Muscle of leg (tissue), 11 donors: Measurements from ENCODE around the gene UBALD1. TPM values are rescaled to one million over a fixed set of nuclear protein-coding genes. Genes with fewer than 3 reads are reported as not detected.
"Not testable (repeated sequence)": the region's sequence is repeated elsewhere in the genome, so short reads cannot be mapped to it uniquely, and the experiment has no call there.

Experiments
- DNase-seq: peaks from one replicate; pipeline ENCODE4 v3.0.0; 2013
- H3K27ac ChIP-seq: one replicate; pipeline ENCODE4 v1.5.1; 2013; ENCODE audit warnings: mild to moderate bottlenecking, low read length, control low read depth
- H3K27me3 ChIP-seq: one replicate; pipeline ENCODE4 v1.6.1; 2013; ENCODE audit warnings: low read length; ENCODE audit not compliant: control insufficient read depth, insufficient read depth
- H3K36me3 ChIP-seq: one replicate; pipeline ENCODE4 v1.6.1; 2013; ENCODE audit warnings: low read length; ENCODE audit not compliant: control insufficient read depth, insufficient read depth
- H3K4me1 ChIP-seq: one replicate; pipeline ENCODE4 v1.6.1; 2013; ENCODE audit warnings: low read length; ENCODE audit not compliant: control insufficient read depth, insufficient read depth
- H3K4me3 ChIP-seq: one replicate; pipeline ENCODE4 v1.5.1; 2013; ENCODE audit warnings: low read length, control low read depth
- H3K9me3 ChIP-seq: replicated peaks from 2 replicates; pipeline ENCODE4 v1.6.1; 2013; ENCODE audit warnings: low read depth, low read length; ENCODE audit not compliant: control insufficient read depth
- WGBS: methylation state at CpG from one replicate; pipeline ENCODE4 v1.1.5; 2013; ENCODE audit warnings: missing lambda C conversion rate; ENCODE audit not compliant: insufficient coverage; 5-methylcytosine and 5-hydroxymethylcytosine counted together
- polyA plus RNA-seq, 8 donors: library from polyadenylated mRNA; unstranded; fragments of 120-200 nt; gene quantifications; one replicate each; pipeline versions ENCODE4 v1.2.1 to v1.2.3, GENCODE V29; 2013; ENCODE audit warnings: inconsistent platforms in 1 of 8, low replicate concordance in 1 of 8; ENCODE audit not compliant: insufficient read length in 8 of 8, insufficient read depth in 1 of 8
- total RNA-seq: library from RNA; stranded (reverse); fragments of 120-200 nt; gene quantifications from one replicate; pipeline ENCODE4 v1.2.4, GENCODE V29; 2013

UBALD1 gene
- total and polyA plus RNA-seq, 9 donors = 7.4 to 24.5 (median 23.1) TPM

DNA sequence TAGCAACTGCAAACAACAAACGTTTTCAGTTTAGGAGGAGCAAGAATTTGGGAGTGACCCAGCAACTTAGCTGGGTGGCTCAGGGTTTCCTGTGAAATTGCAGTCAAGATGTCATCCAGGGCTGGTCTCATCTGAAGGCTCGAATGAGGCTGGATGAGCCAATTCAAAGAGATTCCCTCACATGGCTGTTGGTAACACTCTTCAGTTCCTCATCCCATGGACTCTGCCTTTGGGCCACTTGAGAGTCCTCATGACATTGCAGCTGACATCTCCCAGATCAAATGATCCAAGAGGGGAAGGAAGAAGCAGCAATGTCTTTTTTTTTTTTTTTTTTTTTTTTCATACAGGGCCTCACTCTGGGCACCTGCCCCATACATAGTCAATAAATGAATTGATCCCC, 26.3 kb downstream of the UBALD1 start:
- H3K27ac ChIP-seq = no peak overlapping the region
- H3K4me3 ChIP-seq = no peak overlapping the region
- peaks cover 7% of the 10 kb centered on the region for H3K9me3 ChIP-seq
- no peaks in the 10 kb centered on the region for H3K36me3 ChIP-seq
- H3K27me3 ChIP-seq = no peaks in the 10 kb centered on the region
- H3K4me1 ChIP-seq = peaks cover 8% of the 10 kb centered on the region
- DNase-seq = no peak
- WGBS = 89% methylated on average over 1 of the region's 2 CpGs

DNA sequence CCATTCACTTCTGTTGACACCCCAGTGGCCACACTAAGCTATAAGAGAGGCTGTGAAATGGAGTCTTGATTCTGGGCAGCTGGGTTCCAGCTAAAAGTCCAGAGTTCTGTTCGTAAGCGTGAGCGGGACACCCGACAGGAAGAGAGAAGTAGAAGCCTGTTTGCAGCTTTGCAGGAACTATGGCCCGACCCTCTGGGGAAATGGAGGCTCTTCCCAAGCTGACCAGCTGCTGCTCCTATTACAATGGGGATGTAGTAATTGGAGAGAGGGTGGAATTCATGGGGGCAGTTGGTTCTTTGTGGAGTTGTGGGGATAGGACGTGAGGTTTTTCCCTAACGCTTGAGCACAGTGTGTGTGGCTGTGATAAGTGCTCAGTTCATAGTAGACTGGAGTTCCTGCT, 28.4 kb downstream of the UBALD1 start:
- Histone ChIP-seq H3K9me3 (peaks cover 7% of the 10 kb centered on the region), H3K4me3 (no peak overlapping the region), H3K27me3 (no peaks in the 10 kb centered on the region), H3K4me1 (no peaks in the 10 kb centered on the region), H3K36me3 (no peaks in the 10 kb centered on the region), H3K27ac (no peak overlapping the region)
- peak; percentile 65 for DNase-seq
- WGBS = 32% methylated on average over 7 of the region's 7 CpGs

DNA sequence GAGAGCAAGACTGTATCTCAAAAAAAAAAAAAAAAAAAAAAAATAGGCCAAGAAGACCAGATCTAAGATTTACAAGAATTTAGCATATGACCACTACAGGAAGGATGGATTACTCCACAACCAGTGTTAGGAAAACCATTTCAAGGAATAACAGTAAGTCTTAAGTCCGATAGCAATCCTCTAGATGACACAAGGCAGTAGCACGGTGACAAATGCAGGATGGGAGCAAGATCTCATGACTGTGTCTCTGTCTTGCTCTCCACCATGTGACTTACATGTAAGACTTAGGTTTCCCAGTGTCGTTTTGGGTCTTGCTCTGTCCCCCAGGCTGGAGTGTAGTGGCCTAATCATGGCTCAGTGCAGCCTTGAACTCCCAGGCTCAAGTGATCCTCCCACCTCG, 30.8 kb downstream of the UBALD1 start:
- no peak overlapping the region for H3K4me3 ChIP-seq
- peaks cover 7% of the 10 kb centered on the region for H3K9me3 ChIP-seq
- WGBS = 87% methylated on average over 2 of the region's 4 CpGs
- no peak overlapping the region for H3K27ac ChIP-seq
- H3K4me1 ChIP-seq = no peaks in the 10 kb centered on the region
- no peaks in the 10 kb centered on the region for H3K36me3 ChIP-seq
- no peak for DNase-seq
- no peaks in the 10 kb centered on the region for H3K27me3 ChIP-seq

DNA sequence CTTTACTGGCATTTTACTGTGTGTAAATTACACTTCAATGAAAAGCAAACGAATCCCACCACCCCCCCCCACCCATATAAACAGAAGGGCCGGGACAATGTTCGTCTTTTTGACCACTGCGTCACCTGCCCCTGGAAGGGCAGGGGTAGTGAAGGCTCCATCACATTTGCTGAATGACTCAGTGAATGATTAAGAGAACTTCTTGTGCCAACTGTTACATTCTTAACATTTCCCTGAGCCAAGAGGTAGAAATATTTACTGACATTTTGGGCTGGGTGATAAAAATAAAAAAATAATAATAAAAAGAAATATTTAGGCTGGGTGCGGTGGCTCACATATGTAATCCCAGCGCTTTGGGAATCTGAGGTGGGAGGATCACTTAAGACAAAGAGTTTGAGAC, 34.4 kb downstream of the UBALD1 start:
- no peak for DNase-seq
- WGBS = no CpG with 5 or more reads among the region's 6 CpGs

DNA sequence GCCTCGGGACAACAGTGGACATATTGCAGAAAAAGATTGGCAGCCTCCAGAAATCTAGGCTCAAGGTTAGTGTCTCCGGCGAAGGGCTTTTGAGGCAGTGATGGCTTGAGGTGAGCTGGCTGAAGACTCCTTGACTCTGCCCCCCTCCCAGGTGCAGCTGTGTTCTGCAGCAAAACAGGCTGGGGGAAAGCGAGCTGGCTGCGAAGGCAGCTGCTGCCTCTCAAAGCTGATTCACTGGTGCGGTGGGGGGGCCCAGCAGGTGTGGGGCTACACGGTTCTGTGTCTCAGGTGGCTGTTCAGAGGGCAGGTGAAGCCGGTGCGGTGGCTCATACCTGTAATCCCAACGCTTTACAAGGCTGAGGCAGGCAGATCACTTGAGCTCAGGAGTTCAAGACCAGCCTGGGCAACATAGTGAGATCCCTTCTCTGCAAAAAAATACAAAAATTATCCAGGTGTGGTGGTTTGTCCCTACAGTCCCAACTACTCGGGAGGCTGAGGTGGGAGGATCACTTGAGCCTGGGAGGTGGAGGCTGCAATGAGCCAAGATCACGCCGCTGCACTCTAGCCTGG, 35.6 kb downstream of the UBALD1 start:
- Histone ChIP-seq H3K4me1 (no peaks in the 10 kb centered on the region), H3K9me3 (no peaks in the 10 kb centered on the region), H3K27ac (no peak overlapping the region), H3K27me3 (no peaks in the 10 kb centered on the region), H3K36me3 (no peaks in the 10 kb centered on the region), H3K4me3 (no peak overlapping the region)
- DNase-seq = no peak
- WGBS = 78% methylated on average over 7 of the region's 13 CpGs

More for the DNA sequence above, 34.4 kb downstream of the UBALD1 start:
- Histone ChIP-seq H3K4me1 (no peaks in the 10 kb centered on the region), H3K9me3 (no peaks in the 10 kb centered on the region), H3K27ac (no peak overlapping the region), H3K36me3 (no peaks in the 10 kb centered on the region), H3K27me3 (no peaks in the 10 kb centered on the region), H3K4me3 (no peak overlapping the region)

DNA sequence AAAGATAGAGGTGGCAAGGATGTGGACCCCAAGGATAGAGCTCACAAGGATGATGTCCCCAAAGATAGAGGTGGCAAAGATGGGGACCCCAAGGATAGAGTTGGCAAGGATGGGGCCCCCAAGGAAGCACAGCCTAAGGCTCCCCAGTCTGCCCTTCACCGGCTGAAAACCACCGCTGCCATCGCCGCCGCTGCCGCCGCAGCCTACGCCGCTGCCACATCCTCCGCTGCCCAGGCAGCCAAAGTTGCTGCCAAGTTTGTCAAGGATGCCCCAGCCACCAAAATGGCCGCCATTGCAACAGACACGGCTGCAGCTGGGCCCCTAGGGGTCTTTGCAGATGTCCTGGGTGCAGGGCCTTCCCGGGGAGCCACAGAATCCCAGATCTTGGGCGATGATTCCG, 38.7 kb downstream of the UBALD1 start:
- DNase-seq = no peak
- WGBS = 92% methylated on average over 14 of the region's 15 CpGs

DNA sequence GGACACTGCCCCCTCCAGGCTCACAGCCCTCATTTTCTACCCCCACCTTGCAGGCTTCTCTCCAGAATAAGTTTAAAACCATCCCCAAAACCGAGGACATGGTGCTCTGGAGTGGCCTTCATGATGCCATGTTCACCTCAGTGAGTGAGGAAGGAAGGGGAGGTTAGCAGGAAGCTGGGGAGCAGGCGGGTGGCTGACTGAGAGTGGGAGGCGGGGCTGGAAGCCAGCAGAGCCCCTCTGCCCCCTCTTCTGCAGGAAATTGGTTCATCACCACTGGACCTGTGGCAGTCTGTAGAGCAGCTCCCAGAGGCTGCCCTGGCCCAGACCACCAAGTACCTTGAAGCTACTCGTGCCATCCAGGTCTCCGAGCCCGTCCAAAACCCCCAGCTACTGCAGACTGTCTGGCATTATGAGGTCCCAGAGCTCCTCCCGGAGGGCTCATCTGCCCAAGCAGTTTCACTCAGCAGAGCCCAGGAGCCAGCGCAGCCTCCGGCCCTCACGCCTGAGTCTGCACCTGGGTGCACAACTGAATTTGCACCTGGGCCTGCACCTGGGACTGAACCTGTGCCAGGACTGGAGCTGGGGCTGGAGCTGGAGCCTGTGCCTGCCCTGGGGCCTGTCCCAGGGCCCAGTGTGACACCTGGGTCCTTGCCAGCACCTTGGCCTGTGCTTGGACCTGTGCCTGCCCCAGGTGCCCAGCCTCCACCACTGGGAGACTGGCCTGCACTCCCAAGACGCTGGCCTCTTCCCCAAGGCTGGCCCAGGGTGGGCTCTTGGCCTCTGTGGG, 39.6 kb downstream of the UBALD1 start:
- H3K27ac ChIP-seq = no peak overlapping the region
- no peak for DNase-seq
- H3K27me3 ChIP-seq = no peaks in the 10 kb centered on the region
- peaks cover 7% of the 10 kb centered on the region for H3K4me1 ChIP-seq
- WGBS = 57% methylated on average over 8 of the region's 11 CpGs
- no peak overlapping the region for H3K4me3 ChIP-seq
- H3K9me3 ChIP-seq = no peaks in the 10 kb centered on the region
- no peaks in the 10 kb centered on the region for H3K36me3 ChIP-seq

More for the DNA sequence above, 38.7 kb downstream of the UBALD1 start:
- Histone ChIP-seq H3K4me1 (peaks cover 7% of the 10 kb centered on the region), H3K4me3 (no peak overlapping the region), H3K27ac (no peak overlapping the region), H3K9me3 (no peaks in the 10 kb centered on the region), H3K27me3 (no peaks in the 10 kb centered on the region), H3K36me3 (no peaks in the 10 kb centered on the region)

DNA sequence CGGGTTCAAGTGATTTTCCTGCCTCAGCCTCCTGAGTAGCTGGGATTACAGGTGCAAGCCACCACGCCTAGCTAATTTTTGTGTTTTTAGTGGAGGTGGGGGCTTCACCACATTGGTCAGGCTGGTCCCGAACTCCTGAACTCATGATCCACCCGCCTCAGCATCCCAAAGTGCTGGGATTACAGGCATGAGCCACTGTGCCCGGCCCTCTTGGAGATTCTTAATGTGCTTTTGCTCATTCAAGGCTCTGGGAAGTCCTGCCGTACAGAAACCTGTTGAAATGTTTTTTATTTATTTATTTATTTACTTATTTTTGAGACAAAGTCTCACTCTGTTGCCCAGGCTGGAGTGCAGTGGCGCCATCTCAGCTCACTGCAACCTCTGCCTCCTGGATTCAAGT, 40.8 kb downstream of the UBALD1 start:
- H3K4me1 ChIP-seq, H3K4me3 ChIP-seq, H3K9me3 ChIP-seq, DNase-seq, H3K27ac ChIP-seq, H3K36me3 ChIP-seq, H3K27me3 ChIP-seq: not testable (repeated sequence)
- WGBS = 100% methylated on average over 1 of the region's 7 CpGs

DNA sequence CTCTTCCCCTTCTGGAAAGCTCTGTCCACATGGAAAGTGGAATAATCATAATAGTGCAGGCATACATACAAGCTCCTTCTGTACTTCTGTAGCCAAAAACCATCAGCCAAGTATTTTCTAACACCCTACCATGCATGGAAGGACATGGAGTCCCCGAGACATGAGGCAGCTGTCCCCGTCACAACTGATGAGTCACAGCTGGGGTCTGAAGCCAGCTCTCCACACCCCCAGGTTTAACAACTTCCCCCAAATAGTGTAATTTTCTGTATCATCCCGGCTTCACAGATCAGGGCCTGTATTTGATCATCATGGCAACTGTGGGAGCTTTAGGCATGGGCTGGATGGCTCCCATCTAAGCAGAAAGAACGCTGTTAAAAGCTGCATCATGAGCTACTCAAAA, 42.0 kb downstream of the UBALD1 start:
- H3K27me3 ChIP-seq = no peaks in the 10 kb centered on the region
- WGBS = 57% methylated on average over 4 of the region's 4 CpGs
- H3K9me3 ChIP-seq = no peaks in the 10 kb centered on the region
- peak; percentile 67 for DNase-seq
- no peak overlapping the region for H3K4me3 ChIP-seq
- H3K27ac ChIP-seq = peak overlapping the region; percentile 55
- peaks cover 7% of the 10 kb centered on the region for H3K4me1 ChIP-seq
- H3K36me3 ChIP-seq = no peaks in the 10 kb centered on the region

DNA sequence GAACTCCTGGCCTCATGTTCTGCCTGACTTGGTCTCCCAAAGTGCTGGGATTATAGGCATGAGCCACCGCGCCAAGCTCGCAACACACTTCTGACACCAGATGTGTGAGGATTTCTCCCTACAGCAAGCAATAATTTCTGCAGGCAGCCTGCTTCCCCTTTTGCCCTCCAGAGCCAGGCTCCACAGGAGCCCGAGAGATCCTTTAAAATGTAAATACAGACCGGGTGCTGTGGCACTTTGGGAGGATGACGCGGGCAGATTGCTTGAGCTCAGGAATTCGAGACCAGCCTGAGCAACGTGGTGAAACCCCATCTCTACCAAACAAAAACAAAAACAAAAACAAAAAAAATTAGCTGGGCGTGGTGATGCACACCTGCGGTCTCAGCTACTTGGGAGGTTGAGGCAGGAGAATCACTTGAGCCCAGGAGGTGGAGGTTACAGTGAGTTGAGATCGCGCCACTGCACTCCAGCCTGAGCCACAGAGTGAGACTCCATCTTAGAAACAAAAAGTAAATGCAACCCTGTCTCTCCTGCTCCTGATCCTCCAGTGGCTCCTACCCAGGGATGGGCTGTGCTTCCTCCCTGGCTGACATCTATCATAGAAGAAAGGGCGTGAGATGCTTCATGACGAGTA, 43.9 kb downstream of the UBALD1 start:
- Histone ChIP-seq H3K27me3 (no peaks in the 10 kb centered on the region), H3K4me1 (peaks cover 7% of the 10 kb centered on the region), H3K36me3 (no peaks in the 10 kb centered on the region), H3K9me3 (no peaks in the 10 kb centered on the region), H3K27ac (no peak overlapping the region), H3K4me3 (no peak overlapping the region)
- WGBS = 50% methylated on average over 4 of the region's 15 CpGs
- DNase-seq = no peak
